BLaER1 treated with 17β-estradiol and CSF1 and Interleukin-3, amounts not matched to agents 10 nM and 100 nM (cell line): ENCODE results near the gene GBA2.

Experiments used
- H3K27ac ChIP-seq, 11 experiments: shearing (Covaris generic); formaldehyde crosslinking; 2 replicates each; pipeline ENCODE4 v1.8.1; 2022
- H3K27me3 ChIP-seq, 11 experiments: shearing (Covaris generic); formaldehyde crosslinking; 2 replicates each; pipeline ENCODE4 v1.8.1; 2022
- H3K36me3 ChIP-seq, 11 experiments: shearing (Covaris generic); formaldehyde crosslinking; 2 replicates each; pipeline ENCODE4 v1.8.1; 2022
- H3K4me1 ChIP-seq, 10 experiments: shearing (Covaris generic); formaldehyde crosslinking; 2 replicates each; pipeline ENCODE4 v1.8.1; 2022
- H3K4me2 ChIP-seq, 11 experiments: shearing (Covaris generic); formaldehyde crosslinking; 2 replicates each; pipeline ENCODE4 v1.8.1; 2022
- H3K4me3 ChIP-seq, 10 experiments: shearing (Covaris generic); formaldehyde crosslinking; 2 replicates each; pipeline ENCODE4 v1.8.1; 2022
- H3K9ac ChIP-seq, 11 experiments: shearing (Covaris generic); formaldehyde crosslinking; 2 replicates each; pipeline ENCODE4 v1.8.1; 2022
- H3K9me3 ChIP-seq, 11 experiments: shearing (Covaris generic); formaldehyde crosslinking; replicated peaks in 1 of 11; 2 replicates each; pipeline ENCODE4 v1.8.1; 2022
- H4K20me1 ChIP-seq, 11 experiments: shearing (Covaris generic); formaldehyde crosslinking; 2 replicates each; pipeline ENCODE4 v1.8.1; 2022
- Cebpa-rat ChIP-seq, 11 experiments: shearing (Covaris generic); IDR thresholded peaks; 2 replicates each; pipeline ENCODE4 v1.8.1; 2022

GBA2 gene

DNA sequence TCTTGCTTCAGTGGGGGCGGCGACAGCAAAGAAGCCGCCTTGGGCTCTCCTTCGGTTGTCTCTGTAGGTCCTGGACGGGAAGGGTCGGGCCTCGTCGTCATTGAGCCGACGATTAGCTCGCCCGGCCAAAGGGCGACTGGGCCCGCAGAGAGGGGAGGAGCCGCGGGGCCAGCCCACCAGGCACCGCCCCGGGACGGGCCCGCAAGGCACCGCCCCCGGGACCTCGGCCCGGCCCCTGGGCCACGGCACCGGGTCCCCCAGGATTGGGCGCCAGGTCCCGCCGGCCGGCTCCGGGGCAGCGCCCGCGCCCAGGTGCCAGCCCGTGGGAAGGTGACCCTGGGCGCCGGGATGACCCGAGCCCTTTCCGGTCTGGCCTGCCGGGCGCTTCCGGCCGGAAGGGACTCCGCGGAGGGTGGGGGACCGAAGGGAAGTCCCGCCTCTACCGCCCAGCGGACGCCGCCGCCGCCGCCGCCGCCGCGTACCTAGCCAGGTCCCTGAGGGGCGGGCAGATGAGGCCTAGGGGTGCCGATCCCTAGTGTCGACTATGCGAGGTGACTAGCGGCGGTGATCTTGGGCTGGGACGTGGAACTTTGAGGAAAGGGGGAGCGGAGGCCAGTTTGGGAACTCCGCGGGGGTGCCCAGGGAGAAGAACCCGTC lies at the start of gene GBA2, which contains the start of gene RGP1:
Gene GBA2 (minus strand): TSS at position 371 of the 657 bp plus-strand sequence. CDS start 524 bp downstream, outside the sequence.
Gene RGP1 (plus strand): TSS at position 430 of the 657 bp plus-strand sequence. CDS start 469 bp downstream, outside the sequence.
- Histone ChIP-seq H3K36me3 (peaks cover 24 to 64% (median 44%) of the 10 kb centered on the region in 11 experiments), H3K4me1 (peaks cover 47 to 58% (median 51%) of the 10 kb centered on the region in 10 experiments), H3K27ac (peak within 1 kb of the TSS; percentile 79 to 90 (median 81)), H3K27me3 (no peaks in the 10 kb centered on the region), H3K9me3 (no peaks in the 10 kb centered on the region), H3K9ac (peak within 1 kb of the TSS; percentile 77 to 89 (median 85)), H3K4me3 (peak within 1 kb of the TSS; percentile 81 to 97 (median 88)), H4K20me1 (peaks cover 0 to 48% (median 34%) of the 10 kb centered on the region in 11 experiments; a peak in 15 of 22 replicates), H3K4me2 (peak within 1 kb of the TSS; percentile 78 to 100 (median 96))
- no peak for TF ChIP-seq Cebpa-rat (IDR thresholded peaks at IDR 0.05)

DNA sequence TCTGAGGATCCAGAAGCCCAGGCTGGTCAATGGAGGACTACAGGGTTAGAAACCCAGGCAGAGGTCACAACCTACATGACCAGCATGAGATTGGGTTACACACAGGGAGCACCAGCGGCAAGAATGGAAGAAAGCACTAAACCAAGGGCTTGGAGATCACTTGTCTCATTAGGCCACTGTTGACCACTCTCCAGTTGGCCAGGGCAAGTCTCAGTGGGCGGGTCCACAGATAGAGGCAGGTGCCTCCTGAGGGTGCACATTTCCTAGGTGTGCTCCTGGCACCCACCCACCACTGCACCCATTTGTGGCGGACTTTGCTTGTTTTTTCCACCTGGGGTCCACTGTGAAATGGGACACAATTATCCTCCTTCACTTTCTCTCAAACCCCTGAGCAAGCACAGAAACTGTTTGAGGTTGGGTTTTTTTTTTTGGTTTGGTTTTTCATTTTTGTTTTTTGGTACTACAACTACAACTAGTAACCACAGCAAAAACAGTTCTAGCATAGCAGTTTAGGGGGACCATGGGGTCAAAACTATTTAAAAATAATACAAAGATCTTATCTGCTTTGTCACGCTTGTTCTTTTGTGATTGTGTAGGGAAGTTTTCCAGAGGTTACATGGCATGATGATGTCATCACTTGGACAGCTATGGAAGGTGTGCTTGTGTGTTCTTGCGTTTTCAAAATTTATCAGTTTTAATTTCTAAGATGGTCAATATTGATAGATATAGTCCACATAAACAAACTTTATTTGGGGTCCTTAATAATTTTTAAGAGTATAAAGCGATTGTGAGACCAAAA lies 48.5 kb upstream of the GBA2 start:
- Histone ChIP-seq H3K36me3 (no peaks in the 10 kb centered on the region), H3K27ac (no peak overlapping the region), H3K9me3 (no peaks in the 10 kb centered on the region), H3K4me2 (no peak overlapping the region), H3K4me3 (no peak overlapping the region), H4K20me1 (no peaks in the 10 kb centered on the region), H3K27me3 (peaks cover 0 to 4% (median under 1%) of the 10 kb centered on the region in 11 experiments; a peak in 5 of 22 replicates), H3K4me1 (peaks cover 0 to 13% (median 0%) of the 10 kb centered on the region in 10 experiments; a peak in 5 of 20 replicates), H3K9ac (no peak overlapping the region)
- no peak for TF ChIP-seq Cebpa-rat (IDR thresholded peaks at IDR 0.05)

DNA sequence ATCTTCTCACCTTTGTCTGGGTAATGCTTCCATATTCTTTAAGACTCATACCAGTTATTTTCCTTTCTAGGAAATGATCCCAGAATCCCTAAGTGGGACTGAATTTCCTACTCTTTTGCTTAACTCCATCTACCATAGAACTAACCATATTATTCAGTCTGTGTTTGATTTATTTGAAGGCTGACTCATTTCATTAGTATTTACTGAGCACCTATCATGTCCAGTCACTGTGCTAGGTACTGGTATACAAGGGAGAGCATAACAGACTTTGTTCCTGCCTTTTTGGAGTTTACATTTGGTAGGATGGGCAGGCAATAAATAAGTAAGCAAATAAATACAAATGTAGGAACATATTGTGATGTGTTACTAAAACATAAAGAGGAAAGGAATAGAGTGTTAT lies 46.7 kb upstream of the GBA2 start:
- Histone ChIP-seq H3K4me2 (no peak overlapping the region), H3K27ac (no peak overlapping the region), H3K9ac (no peak overlapping the region), H3K27me3 (peaks cover 4 to 18% (median 12%) of the 10 kb centered on the region in 11 experiments; a peak in 20 of 22 replicates), H3K9me3 (no peaks in the 10 kb centered on the region), H3K4me1 (peaks cover 0 to 13% (median 2%) of the 10 kb centered on the region in 10 experiments; a peak in 7 of 20 replicates), H3K36me3 (no peaks in the 10 kb centered on the region), H3K4me3 (no peak overlapping the region), H4K20me1 (no peaks in the 10 kb centered on the region)
- no peak for TF ChIP-seq Cebpa-rat (IDR thresholded peaks at IDR 0.05)

DNA sequence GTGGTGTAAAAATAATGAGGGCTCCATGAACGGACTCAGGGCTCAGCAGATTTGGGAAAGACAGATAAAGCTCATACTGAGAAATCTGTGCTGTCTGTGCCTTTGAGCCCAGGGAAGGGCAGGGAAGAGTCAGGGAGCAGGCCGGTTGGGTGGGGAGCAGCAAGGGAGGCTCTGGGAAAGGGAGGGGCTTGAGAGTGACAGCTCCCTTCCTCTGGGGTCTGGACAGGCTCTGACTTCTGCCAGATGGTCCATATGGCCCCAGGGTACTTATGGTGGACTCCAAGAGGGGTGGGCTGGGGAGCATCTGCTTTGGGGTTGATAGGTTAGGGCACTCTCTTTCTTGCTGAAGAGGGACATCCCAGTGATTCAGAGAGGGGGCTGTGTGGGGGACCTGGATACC lies 44.4 kb upstream of the GBA2 start:
- no peak for TF ChIP-seq Cebpa-rat (IDR thresholded peaks at IDR 0.05)
- Histone ChIP-seq H3K27ac (no peak overlapping the region), H3K9ac (no peak overlapping the region), H3K4me3 (no peak overlapping the region), H3K9me3 (no peaks in the 10 kb centered on the region), H3K36me3 (no peaks in the 10 kb centered on the region), H3K27me3 (peaks cover 7 to 22% (median 15%) of the 10 kb centered on the region in 11 experiments; a peak in 20 of 22 replicates), H4K20me1 (no peaks in the 10 kb centered on the region), H3K4me2 (no peak overlapping the region), H3K4me1 (peaks cover 0 to 8% (median 5%) of the 10 kb centered on the region in 10 experiments; a peak in 7 of 20 replicates)

DNA sequence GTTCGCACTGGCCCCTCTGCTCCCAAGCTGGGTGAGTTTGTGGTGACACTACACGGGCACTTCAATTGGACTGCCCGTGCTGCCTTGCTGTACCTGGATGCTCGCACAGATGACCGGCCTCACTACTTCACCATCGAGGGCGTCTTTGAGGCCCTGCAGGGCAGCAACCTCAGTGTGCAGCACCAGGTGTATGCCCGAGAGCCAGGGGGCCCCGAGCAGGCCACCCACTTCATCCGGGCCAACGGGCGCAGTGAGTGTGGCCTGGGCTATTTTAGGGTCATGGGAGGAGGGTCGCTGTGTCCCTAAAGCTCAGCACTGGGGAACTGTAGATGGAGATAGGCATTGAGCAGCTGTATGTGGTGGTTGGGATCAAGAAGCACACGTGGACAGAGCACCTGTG lies 43.8 kb upstream of the GBA2 start:
- H3K4me3 ChIP-seq, result no peak overlapping the region
- no peaks in the 10 kb centered on the region for H3K36me3 ChIP-seq
- no peaks in the 10 kb centered on the region for H4K20me1 ChIP-seq
- no peak for TF ChIP-seq Cebpa-rat (IDR thresholded peaks at IDR 0.05)
- H3K4me1 ChIP-seq, result peaks cover 0 to 8% (median 6%) of the 10 kb centered on the region in 10 experiments; a peak in 9 of 20 replicates
- H3K9me3 ChIP-seq, result no peaks in the 10 kb centered on the region
- H3K9ac ChIP-seq, result no peak overlapping the region
- no peak overlapping the region for H3K4me2 ChIP-seq
- H3K27ac ChIP-seq, result no peak overlapping the region
- H3K27me3 ChIP-seq, result peaks cover 7 to 22% (median 15%) of the 10 kb centered on the region in 11 experiments; a peak in 20 of 22 replicates

DNA sequence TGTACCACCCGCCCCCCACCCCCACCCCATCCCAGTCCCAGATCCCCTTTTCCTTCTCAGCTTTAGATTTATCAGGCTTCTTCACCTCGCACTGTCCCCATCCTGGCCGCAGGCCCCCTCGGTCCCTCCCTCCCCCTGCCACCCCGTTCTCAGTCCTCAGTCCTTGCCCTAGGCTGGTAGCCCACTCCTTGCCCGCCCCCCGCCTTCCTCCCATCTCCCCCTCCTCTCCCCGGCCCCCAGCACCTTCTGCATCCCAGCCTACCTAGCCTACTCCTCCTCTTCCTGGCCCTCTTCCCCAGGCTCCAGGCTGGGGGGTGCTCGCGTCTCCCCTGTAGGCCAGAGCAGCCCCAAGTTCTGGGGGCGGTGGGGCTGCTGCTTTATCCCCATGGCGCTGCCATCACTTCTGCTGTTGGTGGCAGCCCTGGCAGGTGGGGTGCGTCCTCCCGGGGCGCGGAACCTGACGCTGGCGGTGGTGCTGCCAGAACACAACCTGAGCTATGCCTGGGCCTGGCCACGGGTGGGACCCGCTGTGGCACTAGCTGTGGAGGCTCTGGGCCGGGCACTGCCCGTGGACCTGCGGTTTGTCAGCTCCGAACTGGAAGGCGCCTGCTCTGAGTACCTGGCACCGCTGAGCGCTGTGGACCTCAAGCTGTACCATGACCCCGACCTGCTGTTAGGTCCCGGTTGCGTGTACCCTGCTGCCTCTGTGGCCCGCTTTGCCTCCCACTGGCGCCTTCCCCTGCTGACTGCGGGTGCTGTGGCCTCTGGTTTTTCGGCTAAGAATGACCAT lies 43.2 kb upstream of the GBA2 start:
- Histone ChIP-seq H3K9me3 (no peaks in the 10 kb centered on the region), H4K20me1 (no peaks in the 10 kb centered on the region), H3K4me1 (peaks cover 4 to 14% (median 11%) of the 10 kb centered on the region in 10 experiments; a peak in 14 of 20 replicates), H3K36me3 (no peaks in the 10 kb centered on the region), H3K4me3 (no peak overlapping the region), H3K27me3 (peaks cover 7 to 22% (median 15%) of the 10 kb centered on the region in 11 experiments; a peak in 20 of 22 replicates), H3K27ac (no peak overlapping the region), H3K4me2 (no peak overlapping the region), H3K9ac (no peak overlapping the region)
- no peak for TF ChIP-seq Cebpa-rat (IDR thresholded peaks at IDR 0.05)

DNA sequence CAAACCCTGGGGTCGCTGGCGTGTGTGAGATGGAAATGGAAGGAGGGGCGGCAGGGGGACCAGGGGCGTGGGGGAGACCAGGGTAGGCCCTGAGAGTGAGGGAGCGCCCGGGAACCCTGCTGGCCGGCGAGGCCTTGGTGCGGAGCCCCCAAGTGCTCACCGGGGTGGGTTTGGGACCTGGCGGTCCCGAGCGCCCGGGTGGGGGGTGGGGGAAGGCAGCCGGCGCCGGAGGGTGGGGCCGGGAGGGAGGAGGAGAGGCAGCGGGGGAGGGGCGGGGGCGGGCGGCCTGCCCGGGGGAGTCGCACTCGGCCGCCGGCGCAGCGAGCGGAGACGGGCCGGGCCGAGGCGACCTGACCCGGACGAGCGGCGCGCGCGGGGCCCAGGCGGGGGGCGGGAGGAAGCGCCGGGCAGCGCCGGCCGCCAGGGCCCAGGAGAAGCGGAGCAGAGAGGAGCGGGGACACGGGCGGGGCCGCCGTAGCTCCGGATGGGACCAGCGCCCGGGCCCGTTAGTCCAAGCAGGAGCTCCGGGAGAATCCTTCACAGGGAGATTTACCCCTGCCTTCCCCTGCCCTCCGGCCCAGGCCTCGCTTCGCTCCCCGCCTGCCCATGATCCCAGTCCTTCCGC lies 42.4 kb upstream of the GBA2 start, which contains the start of gene NPR2:
Gene NPR2 (plus strand): TSS at position 295 of the 625 bp plus-strand sequence. CDS start 818 bp downstream, outside the sequence.
- Histone ChIP-seq H3K36me3 (no peaks in the 10 kb centered on the region), H3K4me1 (peaks cover 6 to 16% (median 13%) of the 10 kb centered on the region in 10 experiments; a peak in 14 of 20 replicates), H3K4me3 (peak within 1 kb of the TSS in 6 of 10 experiments; percentile 40 to 62 (median 46); a peak in 8 of 20 replicates), H3K27me3 (peaks cover 7 to 22% (median 15%) of the 10 kb centered on the region in 11 experiments; a peak in 20 of 22 replicates), H3K27ac (no peak within 1 kb of the TSS), H3K9ac (peak within 1 kb of the TSS in 7 of 11 experiments; percentile 24 to 64 (median 55); a peak in 9 of 22 replicates), H3K4me2 (peak within 1 kb of the TSS in 10 of 11 experiments; percentile 30 to 66 (median 45); a peak in 19 of 22 replicates), H3K9me3 (no peaks in the 10 kb centered on the region), H4K20me1 (no peaks in the 10 kb centered on the region)
- TF ChIP-seq Cebpa-rat (IDR thresholded peaks at IDR 0.05), result no peak
